ENCODE measurements around the gene LSM4. TPM values are rescaled to one million over a fixed set of nuclear protein-coding genes. Genes with fewer than 3 reads are reported as not detected.

LSM4 gene
- total RNA-seq, 1 donor from 2014 or later: 150 TPM

GRCh38 chr19:18308948-18309325 is 13.9 kb downstream of the LSM4 start:
- peaks cover 9% of the 10 kb centered on the region for H3K36me3 Mint-ChIP-seq (ENCODE audit: insufficient read depth)
- H3K4me3 Mint-ChIP-seq (ENCODE audit: low read depth): no peak overlapping the region
- TF ChIP-seq, protein P1, sequence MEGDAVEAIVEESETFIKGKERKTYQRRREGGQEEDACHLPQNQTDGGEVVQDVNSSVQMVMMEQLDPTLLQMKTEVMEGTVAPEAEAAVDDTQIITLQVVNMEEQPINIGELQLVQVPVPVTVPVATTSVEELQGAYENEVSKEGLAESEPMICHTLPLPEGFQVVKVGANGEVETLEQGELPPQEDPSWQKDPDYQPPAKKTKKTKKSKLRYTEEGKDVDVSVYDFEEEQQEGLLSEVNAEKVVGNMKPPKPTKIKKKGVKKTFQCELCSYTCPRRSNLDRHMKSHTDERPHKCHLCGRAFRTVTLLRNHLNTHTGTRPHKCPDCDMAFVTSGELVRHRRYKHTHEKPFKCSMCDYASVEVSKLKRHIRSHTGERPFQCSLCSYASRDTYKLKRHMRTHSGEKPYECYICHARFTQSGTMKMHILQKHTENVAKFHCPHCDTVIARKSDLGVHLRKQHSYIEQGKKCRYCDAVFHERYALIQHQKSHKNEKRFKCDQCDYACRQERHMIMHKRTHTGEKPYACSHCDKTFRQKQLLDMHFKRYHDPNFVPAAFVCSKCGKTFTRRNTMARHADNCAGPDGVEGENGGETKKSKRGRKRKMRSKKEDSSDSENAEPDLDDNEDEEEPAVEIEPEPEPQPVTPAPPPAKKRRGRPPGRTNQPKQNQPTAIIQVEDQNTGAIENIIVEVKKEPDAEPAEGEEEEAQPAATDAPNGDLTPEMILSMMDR (IDR thresholded peaks at IDR 0.05; ENCODE audit: unreplicated experiment): no peak
- DNase-seq (ENCODE audit: low spot score, unreplicated experiment): no peak
- no peaks in the 10 kb centered on the region for H3K27me3 Mint-ChIP-seq
- no peak overlapping the region for H3K27ac Mint-ChIP-seq
- H3K4me1 Mint-ChIP-seq (ENCODE audit: low read depth): peaks cover 10% of the 10 kb centered on the region
- no peaks in the 10 kb centered on the region for H3K9me3 Mint-ChIP-seq (ENCODE audit: low read depth)

DNA sequence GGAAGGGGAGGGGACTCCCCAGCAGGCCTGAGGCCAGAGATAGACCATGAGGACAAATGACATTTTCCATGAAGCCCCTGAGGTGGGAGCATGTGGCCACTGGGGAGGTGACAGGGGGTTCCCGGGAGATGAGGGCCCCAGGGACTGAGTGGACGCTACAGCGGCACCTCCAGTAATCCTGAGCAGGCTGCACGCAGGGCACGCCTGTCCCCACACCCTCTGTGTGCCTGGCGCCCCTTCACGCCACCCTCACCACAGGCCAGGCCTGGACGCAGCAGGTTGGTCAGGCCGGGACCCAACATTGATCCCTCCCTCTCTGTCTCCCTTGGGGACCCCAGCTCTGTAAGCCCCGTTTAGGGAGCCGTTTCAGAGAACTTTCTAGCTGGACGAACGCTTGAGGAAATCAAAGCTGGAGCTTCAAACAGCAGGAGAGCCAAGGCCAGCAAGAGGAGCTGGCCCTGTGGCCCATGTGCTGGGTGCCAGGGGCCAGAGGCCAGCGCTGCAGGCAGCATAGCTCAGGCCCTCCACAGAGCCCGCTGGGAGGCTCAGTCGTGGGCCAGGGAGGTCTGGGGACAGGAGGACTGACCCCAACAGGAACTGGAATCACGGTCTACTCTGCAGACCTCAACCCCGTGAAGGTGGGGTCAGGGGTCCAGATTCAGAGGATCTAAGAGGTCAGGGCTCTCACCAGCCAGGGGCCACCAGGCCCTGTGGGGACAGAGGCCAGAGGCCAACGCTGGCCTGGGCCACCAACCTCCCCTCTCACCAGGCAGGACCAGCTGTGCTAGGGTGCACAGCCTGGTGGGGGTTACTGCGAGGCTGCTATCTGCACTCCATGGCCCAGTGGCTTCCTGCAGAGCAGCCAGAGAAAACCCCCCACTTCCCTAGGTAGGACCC is 14.6 kb downstream of the LSM4 start:
- no peak for DNase-seq (ENCODE audit: low spot score, unreplicated experiment)

DNA sequence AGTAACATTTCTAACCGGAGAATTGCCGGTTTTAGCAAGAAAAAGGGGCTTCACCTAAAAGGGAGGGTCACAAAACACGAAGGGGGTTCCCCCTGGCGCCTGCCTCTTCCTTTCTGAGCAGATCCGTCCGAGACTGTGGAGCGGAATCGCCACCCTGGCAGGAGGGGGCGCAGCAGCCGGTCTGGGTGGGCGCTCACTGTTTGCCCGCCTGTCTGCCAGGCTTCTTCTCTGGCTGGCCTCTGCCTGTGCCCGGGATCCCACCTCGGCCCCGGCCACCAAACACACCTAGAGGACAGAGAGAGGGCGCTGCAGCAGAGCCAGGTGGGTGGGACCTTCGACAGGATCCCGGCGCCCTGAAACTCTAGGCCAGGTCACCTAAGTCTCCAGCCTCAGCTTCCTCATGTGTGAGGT is 15.6 kb downstream of the LSM4 start:
- no peak overlapping the region for H3K27ac Mint-ChIP-seq
- TF ChIP-seq, protein P1 (IDR thresholded peaks at IDR 0.05; ENCODE audit: unreplicated experiment): no peak
- H3K36me3 Mint-ChIP-seq (ENCODE audit: insufficient read depth): peaks cover 9% of the 10 kb centered on the region
- no peak overlapping the region for H3K4me3 Mint-ChIP-seq (ENCODE audit: low read depth)
- no peak for DNase-seq (ENCODE audit: low spot score, unreplicated experiment)
- H3K27me3 Mint-ChIP-seq: no peaks in the 10 kb centered on the region
- no peaks in the 10 kb centered on the region for H3K9me3 Mint-ChIP-seq (ENCODE audit: low read depth)
- H3K4me1 Mint-ChIP-seq (ENCODE audit: low read depth): peaks cover 16% of the 10 kb centered on the region

More for the DNA sequence above, 14.6 kb downstream of the LSM4 start:
- Mint-ChIP-seq H3K4me3 (ENCODE audit: low read depth) (no peak overlapping the region), H3K9me3 (ENCODE audit: low read depth) (no peaks in the 10 kb centered on the region), H3K4me1 (ENCODE audit: low read depth) (peaks cover 16% of the 10 kb centered on the region), H3K36me3 (ENCODE audit: insufficient read depth) (peaks cover 9% of the 10 kb centered on the region), H3K27me3 (no peaks in the 10 kb centered on the region), H3K27ac (no peak overlapping the region)
- TF ChIP-seq, protein P1 (IDR thresholded peaks at IDR 0.05; ENCODE audit: unreplicated experiment): no peak

- Mint-ChIP-seq H3K4me3 (ENCODE audit: low read depth) (no peak overlapping the region), H3K27me3 (no peaks in the 10 kb centered on the region), H3K27ac (no peak overlapping the region), H3K9me3 (ENCODE audit: low read depth) (no peaks in the 10 kb centered on the region), H3K4me1 (ENCODE audit: low read depth) (peaks cover 16% of the 10 kb centered on the region), H3K36me3 (ENCODE audit: insufficient read depth) (peaks cover 9% of the 10 kb centered on the region)
- TF ChIP-seq, protein P1 (IDR thresholded peaks at IDR 0.05; ENCODE audit: unreplicated experiment): no peak
- no peak for DNase-seq (ENCODE audit: low spot score, unreplicated experiment)
These were observed 16.0 kb downstream of the LSM4 start for GRCh38 chr19:18306888-18307260.

DNA sequence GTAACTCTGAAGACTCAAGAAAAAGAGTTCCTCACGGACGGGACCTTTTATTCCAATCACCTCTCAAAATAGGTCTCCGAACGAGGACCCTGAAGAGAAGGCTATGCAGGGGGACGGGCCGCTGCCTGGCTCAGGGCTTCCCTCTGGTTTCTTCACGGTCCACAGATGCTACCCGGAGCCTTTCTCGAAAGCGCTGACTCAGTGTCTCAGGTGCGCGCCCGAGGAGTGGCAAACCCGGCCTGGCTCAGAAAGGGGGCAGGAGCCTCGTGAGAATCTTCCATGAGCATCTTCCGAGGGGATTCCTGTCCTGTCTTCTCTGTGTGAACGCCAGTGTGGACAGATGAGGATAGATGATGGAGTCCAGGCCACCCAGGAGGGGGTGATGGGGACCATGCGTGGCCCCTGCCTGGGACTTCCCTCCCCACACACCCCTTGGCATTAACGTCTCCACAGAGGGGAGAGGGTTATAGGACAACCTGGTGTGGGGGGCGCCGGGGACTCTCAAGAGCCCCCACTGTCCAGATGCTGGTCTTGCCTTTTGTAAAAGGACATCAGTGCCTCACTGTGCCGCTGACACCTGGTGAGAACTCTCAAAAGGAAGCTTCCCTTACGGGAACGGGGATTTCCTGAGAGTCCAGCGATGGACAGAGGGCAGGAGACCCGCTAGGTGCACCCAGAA is 16.5 kb downstream of the LSM4 start:
- no peak for DNase-seq (ENCODE audit: low spot score, unreplicated experiment)
- Mint-ChIP-seq H3K4me1 (ENCODE audit: low read depth) (peaks cover 16% of the 10 kb centered on the region), H3K9me3 (ENCODE audit: low read depth) (no peaks in the 10 kb centered on the region), H3K36me3 (ENCODE audit: insufficient read depth) (peaks cover 9% of the 10 kb centered on the region), H3K27ac (no peak overlapping the region), H3K27me3 (no peaks in the 10 kb centered on the region), H3K4me3 (ENCODE audit: low read depth) (no peak overlapping the region)
- TF ChIP-seq, protein P1 (IDR thresholded peaks at IDR 0.05; ENCODE audit: unreplicated experiment): no peak

Measured in progenitor cell of endocrine pancreas (in vitro differentiated cells).